HepG2 (cell line): ENCODE data around the gene CAVIN2.

Source experiments
- ATF1 ChIP-seq: IDR thresholded peaks from 2 replicates; pipeline ENCODE4 v1.6.1; 2016; ENCODE audit warnings: mild to moderate bottlenecking, control low read depth
- EZH2 ChIP-seq: conservative IDR thresholded peaks from 2 replicates; pipeline ENCODE4 v1.6.1; 2012; ENCODE audit warnings: mild to moderate bottlenecking, low read depth, low read length, moderate library complexity
- HES4 ChIP-seq: sonication (generic); formaldehyde crosslinking; IDR thresholded peaks from 2 replicates; pipeline ENCODE4 v1.9.0; 2021; ENCODE audit warnings: mild to moderate bottlenecking, missing genetic modification reagents, borderline replicate concordance
- JUND ChIP-seq: sonication (generic); formaldehyde crosslinking; IDR thresholded peaks from 2 replicates; pipeline ENCODE4 v1.8.0; 2022; ENCODE audit warnings: mild to moderate bottlenecking, missing genetic modification reagents
- SIN3B ChIP-seq: fragments of 150-350 bp; IDR thresholded peaks from 2 replicates; pipeline ENCODE4 v1.6.1; 2014; ENCODE audit warnings: low read length
- THAP11 ChIP-seq: IDR thresholded peaks from 2 replicates; pipeline ENCODE4 v1.6.1; 2016; ENCODE audit warnings: missing biosample characterization, missing genetic modification reagents
- ZSCAN25 ChIP-seq: sonication (generic); formaldehyde crosslinking; IDR thresholded peaks from 2 replicates; pipeline ENCODE4 v1.8.0; 2022; ENCODE audit warnings: mild to moderate bottlenecking, missing genetic modification reagents
- TF ChIP-seq, protein P1 (sequence below): sonication (generic); formaldehyde crosslinking; IDR thresholded peaks from 2 replicates; pipeline ENCODE4 v1.4.0; 2020; ENCODE audit warnings: mild to moderate bottlenecking, low read depth, missing genetic modification reagents
- TF ChIP-seq, protein P2 (sequence below): IDR thresholded peaks from 2 replicates; pipeline ENCODE4 v1.6.1; 2012; ENCODE audit warnings: inconsistent platforms
- TF ChIP-seq, protein P3 (sequence below): sonication (generic); formaldehyde crosslinking; IDR thresholded peaks from 2 replicates; pipeline ENCODE4 v1.5.0; 2020; ENCODE audit warnings: mild to moderate bottlenecking, missing genetic modification reagents, moderate library complexity
- TF ChIP-seq, protein P4 (sequence below): IDR thresholded peaks from 2 replicates; pipeline ENCODE4 v1.6.1; 2016
- TF ChIP-seq, protein P5 (sequence below): sonication (generic); formaldehyde crosslinking; IDR thresholded peaks from 2 replicates; pipeline ENCODE4 v1.4.0; 2020; ENCODE audit warnings: missing genetic modification reagents
- TF ChIP-seq, protein P6 (sequence below): sonication (generic); formaldehyde crosslinking; IDR thresholded peaks from 2 replicates; pipeline ENCODE4 v1.4.0; 2020; ENCODE audit warnings: missing genetic modification reagents

DNA sequence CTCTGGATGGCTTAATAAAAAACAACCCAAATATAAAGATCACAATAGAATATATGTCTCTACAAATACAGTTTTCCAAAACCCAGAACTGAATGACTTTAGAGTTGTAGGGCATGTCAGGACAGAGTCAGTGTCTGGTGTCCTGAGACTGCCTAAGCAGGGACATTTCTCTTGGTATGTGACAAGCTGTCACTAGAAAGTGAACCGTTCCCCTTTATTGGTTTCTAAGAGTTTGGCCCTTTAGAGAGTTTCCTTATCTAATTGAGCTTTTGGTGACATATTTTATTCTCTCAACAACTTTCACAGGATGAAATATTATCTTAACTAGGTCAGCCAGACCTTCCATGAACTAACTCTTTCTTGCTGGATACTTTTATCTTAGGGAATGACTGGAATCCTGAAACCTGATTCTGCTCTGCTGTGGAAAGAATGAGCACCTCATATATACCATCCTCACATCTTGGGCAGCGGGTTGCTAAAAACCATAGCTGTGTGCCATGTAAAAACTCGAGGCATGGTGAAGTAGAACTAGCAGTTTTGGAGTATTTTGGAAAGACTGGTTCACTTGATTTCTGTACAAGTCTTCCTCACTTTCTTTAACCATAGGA, 54.8 kb downstream of the CAVIN2 start:
- TF ChIP-seq ATF1 (CRISPR knock-in tag) (no peak), JUND (CRISPR knock-in tag) (no peak), HES4 (CRISPR knock-in tag) (no peak), EZH2 (no peak), SIN3B (no peak), THAP11 (no peak), ZSCAN25 (no peak)
- TF ChIP-seq, protein P1, sequence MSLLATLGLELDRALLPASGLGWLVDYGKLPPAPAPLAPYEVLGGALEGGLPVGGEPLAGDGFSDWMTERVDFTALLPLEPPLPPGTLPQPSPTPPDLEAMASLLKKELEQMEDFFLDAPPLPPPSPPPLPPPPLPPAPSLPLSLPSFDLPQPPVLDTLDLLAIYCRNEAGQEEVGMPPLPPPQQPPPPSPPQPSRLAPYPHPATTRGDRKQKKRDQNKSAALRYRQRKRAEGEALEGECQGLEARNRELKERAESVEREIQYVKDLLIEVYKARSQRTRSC (CRISPR knock-in tag) = no peak
- TF ChIP-seq, protein P2, sequence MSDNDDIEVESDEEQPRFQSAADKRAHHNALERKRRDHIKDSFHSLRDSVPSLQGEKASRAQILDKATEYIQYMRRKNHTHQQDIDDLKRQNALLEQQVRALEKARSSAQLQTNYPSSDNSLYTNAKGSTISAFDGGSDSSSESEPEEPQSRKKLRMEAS = no peak
- TF ChIP-seq, protein P3, sequence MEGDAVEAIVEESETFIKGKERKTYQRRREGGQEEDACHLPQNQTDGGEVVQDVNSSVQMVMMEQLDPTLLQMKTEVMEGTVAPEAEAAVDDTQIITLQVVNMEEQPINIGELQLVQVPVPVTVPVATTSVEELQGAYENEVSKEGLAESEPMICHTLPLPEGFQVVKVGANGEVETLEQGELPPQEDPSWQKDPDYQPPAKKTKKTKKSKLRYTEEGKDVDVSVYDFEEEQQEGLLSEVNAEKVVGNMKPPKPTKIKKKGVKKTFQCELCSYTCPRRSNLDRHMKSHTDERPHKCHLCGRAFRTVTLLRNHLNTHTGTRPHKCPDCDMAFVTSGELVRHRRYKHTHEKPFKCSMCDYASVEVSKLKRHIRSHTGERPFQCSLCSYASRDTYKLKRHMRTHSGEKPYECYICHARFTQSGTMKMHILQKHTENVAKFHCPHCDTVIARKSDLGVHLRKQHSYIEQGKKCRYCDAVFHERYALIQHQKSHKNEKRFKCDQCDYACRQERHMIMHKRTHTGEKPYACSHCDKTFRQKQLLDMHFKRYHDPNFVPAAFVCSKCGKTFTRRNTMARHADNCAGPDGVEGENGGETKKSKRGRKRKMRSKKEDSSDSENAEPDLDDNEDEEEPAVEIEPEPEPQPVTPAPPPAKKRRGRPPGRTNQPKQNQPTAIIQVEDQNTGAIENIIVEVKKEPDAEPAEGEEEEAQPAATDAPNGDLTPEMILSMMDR = no peak
- TF ChIP-seq, protein P4, sequence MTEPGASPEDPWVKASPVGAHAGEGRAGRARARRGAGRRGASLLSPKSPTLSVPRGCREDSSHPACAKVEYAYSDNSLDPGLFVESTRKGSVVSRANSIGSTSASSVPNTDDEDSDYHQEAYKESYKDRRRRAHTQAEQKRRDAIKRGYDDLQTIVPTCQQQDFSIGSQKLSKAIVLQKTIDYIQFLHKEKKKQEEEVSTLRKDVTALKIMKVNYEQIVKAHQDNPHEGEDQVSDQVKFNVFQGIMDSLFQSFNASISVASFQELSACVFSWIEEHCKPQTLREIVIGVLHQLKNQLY (CRISPR knock-in tag) = no peak
- TF ChIP-seq, protein P5, sequence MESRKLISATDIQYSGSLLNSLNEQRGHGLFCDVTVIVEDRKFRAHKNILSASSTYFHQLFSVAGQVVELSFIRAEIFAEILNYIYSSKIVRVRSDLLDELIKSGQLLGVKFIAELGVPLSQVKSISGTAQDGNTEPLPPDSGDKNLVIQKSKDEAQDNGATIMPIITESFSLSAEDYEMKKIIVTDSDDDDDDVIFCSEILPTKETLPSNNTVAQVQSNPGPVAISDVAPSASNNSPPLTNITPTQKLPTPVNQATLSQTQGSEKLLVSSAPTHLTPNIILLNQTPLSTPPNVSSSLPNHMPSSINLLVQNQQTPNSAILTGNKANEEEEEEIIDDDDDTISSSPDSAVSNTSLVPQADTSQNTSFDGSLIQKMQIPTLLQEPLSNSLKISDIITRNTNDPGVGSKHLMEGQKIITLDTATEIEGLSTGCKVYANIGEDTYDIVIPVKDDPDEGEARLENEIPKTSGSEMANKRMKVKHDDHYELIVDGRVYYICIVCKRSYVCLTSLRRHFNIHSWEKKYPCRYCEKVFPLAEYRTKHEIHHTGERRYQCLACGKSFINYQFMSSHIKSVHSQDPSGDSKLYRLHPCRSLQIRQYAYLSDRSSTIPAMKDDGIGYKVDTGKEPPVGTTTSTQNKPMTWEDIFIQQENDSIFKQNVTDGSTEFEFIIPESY = no peak
- TF ChIP-seq, protein P6, sequence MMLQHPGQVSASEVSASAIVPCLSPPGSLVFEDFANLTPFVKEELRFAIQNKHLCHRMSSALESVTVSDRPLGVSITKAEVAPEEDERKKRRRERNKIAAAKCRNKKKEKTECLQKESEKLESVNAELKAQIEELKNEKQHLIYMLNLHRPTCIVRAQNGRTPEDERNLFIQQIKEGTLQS = no peak
